Sigmoid colon (tissue), 7 donors: Measurements from ENCODE around the gene PCNX3. TPM values are rescaled to one million over a fixed set of nuclear protein-coding genes. Genes with fewer than 3 reads are reported as not detected.

Source experiments
- DNase-seq: peaks from one replicate; pipeline ENCODE4 v3.0.0-alpha.2; 2019
- H3K27ac ChIP-seq, 4 donors: fragments of 200-600 bp; sonication (generic); one replicate each; pipeline ENCODE4 v1.5.1; 2016 to 2019; ENCODE audit warnings: mild to moderate bottlenecking in 1 of 4
- H3K27me3 ChIP-seq, 3 donors: fragments of 200-600 bp; sonication (generic); one replicate each; pipeline ENCODE4 v1.5.1; 2019; ENCODE audit warnings: mild to moderate bottlenecking in 1 of 3
- H3K36me3 ChIP-seq, 4 donors: fragments of 200-600 bp; sonication (generic); one replicate each; pipeline ENCODE4 v1.5.1; 2016 to 2019
- H3K4me1 ChIP-seq, 4 donors: fragments of 200-600 bp; sonication (generic); one replicate each; pipeline ENCODE4 v1.5.1; 2017 to 2019
- H3K4me3 ChIP-seq, 4 donors: fragments of 200-600 bp; sonication (generic); one replicate each; pipeline ENCODE4 v1.5.1; 2017 to 2019; ENCODE audit warnings: mild to moderate bottlenecking in 2 of 4, moderate library complexity in 1 of 4
- H3K9me3 ChIP-seq, 4 donors: fragments of 200-600 bp in 3 of 4; sonication (generic) in 3 of 4; one replicate each; pipeline versions ENCODE4 v1.5.1 to v1.6.1; 2013 to 2019
- EP300 ChIP-seq, 4 donors: sonication (generic); formaldehyde crosslinking; IDR thresholded peaks; one replicate each; pipeline ENCODE4 v1.6.1; 2017; ENCODE audit warnings: antibody characterized with exemption in 4 of 4
- POLR2A ChIP-seq, 2 donors: fragments of 450-650 bp; IDR thresholded peaks; one replicate each; pipeline ENCODE4 v1.6.1; 2016; ENCODE audit warnings: antibody characterized with exemption in 2 of 2, mild to moderate bottlenecking in 2 of 2, moderate library complexity in 2 of 2
- POLR2AphosphoS5 ChIP-seq, 4 donors: sonication (generic); formaldehyde crosslinking; IDR thresholded peaks; one replicate each; pipeline ENCODE4 v1.6.1; 2017; ENCODE audit warnings: antibody characterized with exemption in 4 of 4
- WGBS, 2 donors: extraction: QIAGEN DNeasy Blood & Tissue Kit; methylation state at CpG; one replicate each; pipeline ENCODE4 v1.1.7; 2013; 5-methylcytosine and 5-hydroxymethylcytosine counted together
- intact Hi-C: fragments of 100-400 bp; cut with DNase I; formaldehyde crosslinking; loops from one replicate; pipeline ENCODE4 v1.15.1; 2023
- polyA plus RNA-seq, 3 donors: library from polyadenylated mRNA; stranded (reverse); fragments of 200-250 nt; gene quantifications; one replicate each; pipeline ENCODE4 v1.2.3, GENCODE V29; 2013
- total RNA-seq, 4 donors: library from RNA; depleted of rRNA; stranded (reverse); fragments of >200 nt; gene quantifications; one replicate each; pipeline ENCODE4 v1.1.0, GENCODE V29; 2016
- TF ChIP-seq, protein P1 (sequence below), 4 experiments: fragments of 450-650 bp in 3 of 4; fragments of 200-600 bp in 1 of 4; IDR thresholded peaks; one replicate each; pipeline ENCODE4 v1.5.1; 2016 to 2019; ENCODE audit warnings: antibody characterized with exemption in 4 of 4, mild to moderate bottlenecking in 3 of 4, moderate library complexity in 2 of 4
- donor health status: healthy with polysubstance abuse.
- donor health status: Bipolar disorder and iron deficiency.
- donor health status: healthy.

The PCNX3 gene
- 10 to 100 TPM; 10.7 to 21.3 (median 14.3) TPM for total RNA-seq
- 10 to 100 TPM in 1 of 3 donors, 1 to 10 TPM in 2; 6.0 to 35.0 (median 6.6) TPM for polyA plus RNA-seq

DNA sequence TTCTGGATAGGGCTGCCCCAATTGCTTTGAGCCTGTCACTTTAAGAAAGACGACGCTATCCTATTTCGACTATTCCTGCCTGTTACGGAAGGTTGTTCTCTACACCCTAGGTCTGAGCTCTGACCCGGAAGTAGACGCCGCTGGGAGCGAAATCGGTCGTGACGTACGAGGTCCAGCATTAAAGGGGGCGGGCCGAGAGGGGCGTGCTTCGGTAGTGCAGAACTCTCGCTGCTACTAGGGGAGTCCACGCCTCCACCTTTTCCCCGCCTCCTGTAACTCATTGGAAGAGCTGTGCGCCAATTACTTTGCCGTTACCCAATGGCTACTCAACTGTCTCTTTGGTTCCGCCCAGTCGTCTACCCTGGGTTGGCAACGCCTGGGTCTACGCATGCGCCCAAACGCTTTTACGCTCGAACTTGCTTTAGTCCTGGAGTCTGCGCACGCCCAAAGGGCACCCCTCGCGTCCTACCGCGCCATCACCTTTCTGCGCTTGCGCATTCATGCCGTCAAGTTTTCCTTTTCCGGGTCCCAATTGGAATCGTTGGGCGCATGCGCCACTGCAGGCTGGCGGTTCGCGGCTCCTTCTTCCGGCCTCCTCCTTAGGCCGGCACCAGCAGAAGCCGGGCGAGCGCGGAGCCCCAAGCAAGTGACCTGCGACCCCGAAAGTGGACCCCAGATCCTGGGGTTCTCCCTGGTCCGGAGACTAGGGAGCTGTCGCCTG is at the start of gene PCNX3:
Gene PCNX3 (plus strand): TSS at position 548 of the 721 bp plus-strand sequence. CDS start 536 bp downstream, outside the sequence.
- Histone ChIP-seq H3K4me3 (peak within 1 kb of the TSS; percentile 74 to 98 (median 88)), H3K27ac (peak within 1 kb of the TSS; percentile 89 to 95 (median 92)), H3K4me1 (peaks cover 0 to 58% (median 47%) of the 10 kb centered on the region in 4 donors), H3K9me3 (no peaks in the 10 kb centered on the region), H3K36me3 (peaks cover 28 to 44% (median 31%) of the 10 kb centered on the region in 4 donors), H3K27me3 (no peaks in the 10 kb centered on the region)
- peak; percentile 100 for DNase-seq
- TF ChIP-seq POLR2A (IDR thresholded peaks at IDR 0.05) (peak; percentile 52 to 65), POLR2AphosphoS5 (IDR thresholded peaks at IDR 0.05) (peak; percentile 79 to 88 (median 82)), EP300 (IDR thresholded peaks at IDR 0.05) (peak in 1 of 4 donors; percentile 67)
- TF ChIP-seq, protein P1, sequence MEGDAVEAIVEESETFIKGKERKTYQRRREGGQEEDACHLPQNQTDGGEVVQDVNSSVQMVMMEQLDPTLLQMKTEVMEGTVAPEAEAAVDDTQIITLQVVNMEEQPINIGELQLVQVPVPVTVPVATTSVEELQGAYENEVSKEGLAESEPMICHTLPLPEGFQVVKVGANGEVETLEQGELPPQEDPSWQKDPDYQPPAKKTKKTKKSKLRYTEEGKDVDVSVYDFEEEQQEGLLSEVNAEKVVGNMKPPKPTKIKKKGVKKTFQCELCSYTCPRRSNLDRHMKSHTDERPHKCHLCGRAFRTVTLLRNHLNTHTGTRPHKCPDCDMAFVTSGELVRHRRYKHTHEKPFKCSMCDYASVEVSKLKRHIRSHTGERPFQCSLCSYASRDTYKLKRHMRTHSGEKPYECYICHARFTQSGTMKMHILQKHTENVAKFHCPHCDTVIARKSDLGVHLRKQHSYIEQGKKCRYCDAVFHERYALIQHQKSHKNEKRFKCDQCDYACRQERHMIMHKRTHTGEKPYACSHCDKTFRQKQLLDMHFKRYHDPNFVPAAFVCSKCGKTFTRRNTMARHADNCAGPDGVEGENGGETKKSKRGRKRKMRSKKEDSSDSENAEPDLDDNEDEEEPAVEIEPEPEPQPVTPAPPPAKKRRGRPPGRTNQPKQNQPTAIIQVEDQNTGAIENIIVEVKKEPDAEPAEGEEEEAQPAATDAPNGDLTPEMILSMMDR (IDR thresholded peaks at IDR 0.05), result no peak
- WGBS, 2 donors, result 0% methylated on average over 55 of the region's 55 CpGs
- intact Hi-C loops, result loop anchor here (2.0 to 10.0 kb wide), 3 partner anchors 37 to 501 kb away; partner anchors contain the start of genes FAM89B, TM7SF2 and ZNHIT2

DNA sequence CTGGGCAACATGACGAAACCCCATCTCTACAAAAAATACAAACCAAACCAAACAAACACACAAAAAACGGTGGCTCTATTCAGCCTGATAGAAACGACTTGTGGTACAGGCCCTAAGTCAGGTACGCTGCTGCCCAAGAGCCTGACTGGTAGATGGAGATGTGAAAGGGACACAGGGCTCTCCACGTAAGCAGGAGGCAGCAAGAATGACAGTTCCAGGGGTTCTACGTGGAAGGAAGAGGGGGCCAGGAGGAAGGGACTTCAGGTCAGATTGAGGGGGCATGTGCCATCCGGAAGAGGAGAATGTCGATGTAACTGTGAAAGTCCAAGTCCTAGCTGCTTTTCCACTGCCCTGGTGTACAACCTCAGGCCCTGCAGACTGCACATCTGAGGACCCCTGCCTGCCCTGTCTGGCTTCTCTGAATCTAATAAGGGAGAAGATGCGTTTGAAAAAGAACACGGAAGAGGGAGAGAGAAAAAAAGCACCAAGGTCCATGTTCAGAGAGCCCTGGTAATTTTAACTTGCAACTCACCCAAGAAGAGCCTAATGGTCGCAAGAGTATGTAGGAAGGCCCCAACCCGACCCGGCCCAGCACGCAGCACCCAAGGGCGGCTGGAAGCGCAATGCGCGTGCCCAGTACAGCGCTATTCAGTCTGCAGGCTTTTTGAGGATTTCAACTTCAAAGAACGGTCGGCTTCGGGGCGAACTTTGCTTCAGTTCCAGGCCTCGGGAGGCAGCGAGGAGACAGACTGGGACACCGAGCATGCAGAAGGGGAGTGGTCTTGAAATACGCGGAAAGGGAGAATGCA is 46.2 kb upstream of the PCNX3 start:
- 3 to 7% methylated on average over 28 of the region's 28 CpGs for WGBS, 2 donors

DNA sequence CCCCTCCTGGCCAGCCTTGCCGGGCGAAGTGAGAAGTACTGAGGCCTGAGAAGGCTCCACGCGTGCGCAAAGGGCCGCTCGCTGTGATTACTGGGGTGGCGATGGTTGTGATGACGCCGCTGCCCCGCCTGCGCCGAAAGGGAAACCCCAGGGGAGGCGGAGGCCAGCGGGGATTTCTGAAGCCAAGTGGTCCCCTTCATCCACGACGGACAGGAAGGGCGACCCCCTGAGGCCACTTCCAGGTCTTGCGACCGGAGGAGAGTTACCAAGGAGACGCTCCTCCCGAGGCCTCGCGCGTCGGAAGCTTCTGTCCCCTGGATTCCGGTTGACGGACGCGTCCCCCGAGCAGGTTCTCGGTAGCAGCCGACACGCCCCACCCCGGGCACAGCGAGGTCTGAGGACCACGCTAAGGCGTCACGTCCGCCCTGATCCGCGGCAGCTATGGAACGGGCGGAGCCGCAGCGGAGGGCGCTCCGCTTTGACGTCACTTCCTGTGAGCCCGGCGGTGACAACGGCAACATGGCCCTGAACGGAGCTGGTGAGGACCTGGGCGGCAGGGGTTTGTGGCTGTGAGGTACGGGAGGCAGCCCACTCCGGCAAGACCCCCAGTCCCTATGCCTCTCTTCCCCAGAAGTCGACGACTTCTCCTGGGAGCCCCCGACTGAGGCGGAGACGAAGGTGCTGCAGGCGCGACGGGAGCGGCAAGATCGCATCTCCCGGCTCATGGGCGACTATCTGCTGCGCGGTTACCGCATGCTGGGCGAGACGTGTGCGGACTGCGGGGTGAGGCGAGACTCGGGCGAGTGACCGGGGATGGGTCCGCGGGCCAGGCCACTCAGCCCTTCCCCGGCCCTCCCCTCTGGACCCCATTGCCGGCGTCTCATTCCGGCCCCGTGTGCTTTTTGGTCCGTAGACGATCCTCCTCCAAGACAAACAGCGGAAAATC is 45.3 kb upstream of the PCNX3 start, which contains the start of gene ZNRD2:
Gene ZNRD2 (plus strand): TSS at position 505 of the 946 bp plus-strand sequence. CDS start 15 bp downstream, at position 520.
- peaks cover 0 to 75% (median 58%) of the 10 kb centered on the region in 4 donors for H3K4me1 ChIP-seq
- peak; percentile 48 to 78 for TF ChIP-seq POLR2A (IDR thresholded peaks at IDR 0.05)
- peak in 2 of 4 donors; percentile 67 to 72 for TF ChIP-seq EP300 (IDR thresholded peaks at IDR 0.05)
- TF ChIP-seq POLR2AphosphoS5 (IDR thresholded peaks at IDR 0.05), result peak; percentile 89 to 98 (median 93)
- TF ChIP-seq, protein P1 (IDR thresholded peaks at IDR 0.05), result peak in 1 of 4 experiments; percentile 30

More for the DNA sequence above, 46.2 kb upstream of the PCNX3 start:
- Histone ChIP-seq H3K27me3 (no peaks in the 10 kb centered on the region), H3K4me1 (peaks cover 0 to 66% (median 50%) of the 10 kb centered on the region in 4 donors), H3K4me3 (peak overlapping the region; percentile 66 to 87 (median 74)), H3K9me3 (no peaks in the 10 kb centered on the region), H3K36me3 (peaks cover 0 to 6% (median 0%) of the 10 kb centered on the region in 4 donors), H3K27ac (peak overlapping the region; percentile 91 to 98 (median 98))
- TF ChIP-seq POLR2AphosphoS5 (IDR thresholded peaks at IDR 0.05) (no peak), POLR2A (IDR thresholded peaks at IDR 0.05) (no peak), EP300 (IDR thresholded peaks at IDR 0.05) (no peak)
- TF ChIP-seq, protein P1 (IDR thresholded peaks at IDR 0.05), result no peak
- intact Hi-C loops, result no loop called here
- no peak for DNase-seq

More for the DNA sequence above, 45.3 kb upstream of the PCNX3 start, which contains the start of gene ZNRD2:
- no peaks in the 10 kb centered on the region for H3K27me3 ChIP-seq
- peaks cover 0 to 6% (median 0%) of the 10 kb centered on the region in 4 donors for H3K36me3 ChIP-seq
- WGBS, 2 donors, result 0% methylated on average over 89 of the region's 89 CpGs
- no peaks in the 10 kb centered on the region for H3K9me3 ChIP-seq
- H3K27ac ChIP-seq, result peak within 1 kb of the TSS; percentile 91 to 98 (median 98)
- H3K4me3 ChIP-seq, result peak within 1 kb of the TSS; percentile 66 to 87 (median 74)
- intact Hi-C loops, result loop anchor here (5.0 kb wide), 2 partner anchors 148 to 287 kb away; partner anchors contain the start of genes CFL1 and NEAT1
- DNase-seq, result peak; percentile 100
